OCI-LY1 (cell line): ENCODE results near the gene FAM136A.

Experiments
- EZH2 ChIP-seq: fragments of 200-600 bp; sonication (generic), shearing (Covaris generic); IDR thresholded peaks from 2 replicates; pipeline ENCODE4 v1.8.0; 2017; ENCODE audit warnings: borderline replicate concordance, mixed run types, mild to moderate bottlenecking, antibody characterized with exemption, low read length, moderate library complexity, mixed read lengths
- TF ChIP-seq, protein P1 (sequence below): fragments of 200-600 bp; sonication (generic), shearing (Covaris generic); IDR thresholded peaks from 2 replicates; pipeline ENCODE4 v1.5.1; 2017; ENCODE audit warnings: mild to moderate bottlenecking, antibody characterized with exemption, low read length, moderate library complexity, mixed read lengths

DNA sequence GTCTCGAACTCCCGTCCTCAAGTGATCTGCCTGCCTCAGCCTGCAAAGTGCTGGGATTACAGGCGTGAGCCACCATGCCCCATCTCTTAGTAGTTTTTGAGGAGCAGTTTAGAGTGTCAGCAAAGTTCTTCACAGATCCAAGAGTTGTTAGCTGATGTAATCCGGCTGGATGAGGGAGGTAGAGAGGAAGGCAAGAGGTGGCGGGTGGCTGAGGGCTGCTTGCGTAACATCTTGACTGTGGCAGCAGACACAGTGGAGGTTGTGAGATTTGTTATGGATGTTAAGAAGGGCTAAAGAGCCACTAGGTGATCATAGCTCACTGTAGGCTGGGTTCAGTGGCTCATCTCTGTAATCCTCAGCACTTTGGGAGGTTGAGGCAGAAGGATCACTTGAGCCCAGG is 19.5 kb upstream of the FAM136A start:
- no peak for TF ChIP-seq EZH2
- TF ChIP-seq, protein P1, sequence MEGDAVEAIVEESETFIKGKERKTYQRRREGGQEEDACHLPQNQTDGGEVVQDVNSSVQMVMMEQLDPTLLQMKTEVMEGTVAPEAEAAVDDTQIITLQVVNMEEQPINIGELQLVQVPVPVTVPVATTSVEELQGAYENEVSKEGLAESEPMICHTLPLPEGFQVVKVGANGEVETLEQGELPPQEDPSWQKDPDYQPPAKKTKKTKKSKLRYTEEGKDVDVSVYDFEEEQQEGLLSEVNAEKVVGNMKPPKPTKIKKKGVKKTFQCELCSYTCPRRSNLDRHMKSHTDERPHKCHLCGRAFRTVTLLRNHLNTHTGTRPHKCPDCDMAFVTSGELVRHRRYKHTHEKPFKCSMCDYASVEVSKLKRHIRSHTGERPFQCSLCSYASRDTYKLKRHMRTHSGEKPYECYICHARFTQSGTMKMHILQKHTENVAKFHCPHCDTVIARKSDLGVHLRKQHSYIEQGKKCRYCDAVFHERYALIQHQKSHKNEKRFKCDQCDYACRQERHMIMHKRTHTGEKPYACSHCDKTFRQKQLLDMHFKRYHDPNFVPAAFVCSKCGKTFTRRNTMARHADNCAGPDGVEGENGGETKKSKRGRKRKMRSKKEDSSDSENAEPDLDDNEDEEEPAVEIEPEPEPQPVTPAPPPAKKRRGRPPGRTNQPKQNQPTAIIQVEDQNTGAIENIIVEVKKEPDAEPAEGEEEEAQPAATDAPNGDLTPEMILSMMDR, result no peak
